OCI-LY1 (cell line): ENCODE results near the gene TBL1Y.

ENCODE experiments used
- H2AFZ ChIP-seq: fragments of 200-600 bp; sonication (generic), shearing (Covaris generic); 2 replicates; pipeline ENCODE4 v1.6.0; 2014; ENCODE audit warnings: antibody characterized with exemption, mild to moderate bottlenecking, low read length
- H3F3A ChIP-seq: fragments of 200-600 bp; sonication (generic), shearing (Covaris generic); 2 replicates; pipeline ENCODE4 v1.6.0; 2014; ENCODE audit warnings: mild to moderate bottlenecking, antibody characterized with exemption, low read length, moderate library complexity; ENCODE audit not compliant: insufficient read depth
- H3K27ac ChIP-seq: fragments of 200-600 bp; sonication (generic); 2 replicates; pipeline ENCODE4 v1.5.1; 2014; ENCODE audit warnings: low read length, mixed run types, mild to moderate bottlenecking, low read depth; ENCODE audit not compliant: poor library complexity, severe bottlenecking
- H3K27me3 ChIP-seq: fragments of 200-600 bp; sonication (generic); 2 replicates; pipeline ENCODE4 v1.6.0; 2014; ENCODE audit warnings: antibody characterized with exemption, mild to moderate bottlenecking, low read length, moderate library complexity; ENCODE audit not compliant: insufficient read depth
- H3K36me3 ChIP-seq: fragments of 200-600 bp; sonication (generic); 2 replicates; pipeline ENCODE4 v1.6.1; 2014; ENCODE audit warnings: mild to moderate bottlenecking, antibody characterized with exemption, low read length, moderate library complexity, mixed read lengths; ENCODE audit not compliant: insufficient read depth
- H3K4me1 ChIP-seq: fragments of 200-600 bp; sonication (generic); 2 replicates; pipeline ENCODE4 v1.5.1; 2014; ENCODE audit warnings: mild to moderate bottlenecking, low read length, moderate library complexity; ENCODE audit not compliant: insufficient read depth, severe bottlenecking
- H3K4me2 ChIP-seq: fragments of 200-600 bp; sonication (generic), shearing (Covaris generic); 2 replicates; pipeline ENCODE4 v1.6.1; 2014; ENCODE audit warnings: low read length
- H3K4me3 ChIP-seq: fragments of 200-600 bp; sonication (generic); 2 replicates; pipeline ENCODE4 v1.5.1; 2014; ENCODE audit warnings: low read length, low read depth, mild to moderate bottlenecking, mixed read lengths; ENCODE audit not compliant: poor library complexity, severe bottlenecking
- H3K79me2 ChIP-seq: fragments of 200-600 bp; shearing (Covaris generic); 2 replicates; pipeline ENCODE4 v1.6.1; 2016; ENCODE audit warnings: mixed run types, low read length, mixed read lengths; ENCODE audit not compliant: insufficient read depth
- H3K9ac ChIP-seq: fragments of 200-600 bp; sonication (generic), shearing (Covaris generic); 2 replicates; pipeline ENCODE4 v1.6.1; 2014; ENCODE audit warnings: mild to moderate bottlenecking, low read length, mixed read lengths
- H3K9me2 ChIP-seq: fragments of 200-600 bp; sonication (generic), shearing (Covaris generic); 2 replicates; pipeline ENCODE4 v1.6.1; 2014; ENCODE audit warnings: low read depth, mild to moderate bottlenecking, low read length, mixed read lengths
- H3K9me3 ChIP-seq: fragments of 200-600 bp; shearing (Covaris generic); 2 replicates; pipeline ENCODE4 v1.6.1; 2014; ENCODE audit warnings: low read length, mixed read lengths
- H4K20me1 ChIP-seq: fragments of 200-600 bp; sonication (generic), shearing (Covaris generic); 2 replicates; pipeline ENCODE4 v1.6.0; 2016; ENCODE audit warnings: mild to moderate bottlenecking, low read length; ENCODE audit not compliant: insufficient read depth
- EZH2 ChIP-seq: fragments of 200-600 bp; sonication (generic), shearing (Covaris generic); IDR thresholded peaks from 2 replicates; pipeline ENCODE4 v1.8.0; 2017; ENCODE audit warnings: borderline replicate concordance, mixed run types, mild to moderate bottlenecking, antibody characterized with exemption, low read length, moderate library complexity, mixed read lengths
- TF ChIP-seq, protein P1 (sequence below): fragments of 200-600 bp; sonication (generic), shearing (Covaris generic); IDR thresholded peaks from 2 replicates; pipeline ENCODE4 v1.5.1; 2017; ENCODE audit warnings: mild to moderate bottlenecking, antibody characterized with exemption, low read length, moderate library complexity, mixed read lengths

The TBL1Y gene

DNA sequence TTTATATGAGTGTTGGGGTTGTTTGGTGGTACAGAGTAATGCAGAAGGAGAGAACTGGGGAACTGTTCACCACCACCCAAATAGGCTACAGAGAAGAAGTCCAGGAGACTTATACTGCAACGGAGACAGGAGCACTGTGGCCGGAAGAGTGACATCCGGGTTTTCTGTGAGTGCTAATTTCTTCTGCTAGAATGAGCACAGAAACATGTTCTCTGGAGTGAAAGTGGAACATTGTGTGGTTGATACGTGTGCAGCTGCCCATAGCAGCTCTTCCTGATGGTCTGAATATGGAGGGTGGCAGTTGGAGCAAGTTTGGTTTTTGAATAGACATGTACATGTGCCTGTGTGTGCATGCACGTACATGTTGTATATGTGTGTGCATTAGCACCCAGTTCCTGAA lies 67.3 kb downstream of the TBL1Y start:
- H3K27me3 ChIP-seq = no peaks in the 10 kb centered on the region
- H3K9me2 ChIP-seq = no peaks in the 10 kb centered on the region
- peaks cover 88% of the 10 kb centered on the region for H3K4me1 ChIP-seq
- H3K79me2 ChIP-seq = no peaks in the 10 kb centered on the region; the same call in 1 of the 2 replicates
- no peaks in the 10 kb centered on the region for H4K20me1 ChIP-seq
- H3F3A ChIP-seq = no peaks in the 10 kb centered on the region
- no peak overlapping the region for H2AFZ ChIP-seq
- H3K9me3 ChIP-seq = no peaks in the 10 kb centered on the region
- H3K4me3 ChIP-seq = peak overlapping the region; percentile 55
- H3K4me2 ChIP-seq = peak overlapping the region; percentile 89
- no peak for TF ChIP-seq EZH2
- TF ChIP-seq, protein P1, sequence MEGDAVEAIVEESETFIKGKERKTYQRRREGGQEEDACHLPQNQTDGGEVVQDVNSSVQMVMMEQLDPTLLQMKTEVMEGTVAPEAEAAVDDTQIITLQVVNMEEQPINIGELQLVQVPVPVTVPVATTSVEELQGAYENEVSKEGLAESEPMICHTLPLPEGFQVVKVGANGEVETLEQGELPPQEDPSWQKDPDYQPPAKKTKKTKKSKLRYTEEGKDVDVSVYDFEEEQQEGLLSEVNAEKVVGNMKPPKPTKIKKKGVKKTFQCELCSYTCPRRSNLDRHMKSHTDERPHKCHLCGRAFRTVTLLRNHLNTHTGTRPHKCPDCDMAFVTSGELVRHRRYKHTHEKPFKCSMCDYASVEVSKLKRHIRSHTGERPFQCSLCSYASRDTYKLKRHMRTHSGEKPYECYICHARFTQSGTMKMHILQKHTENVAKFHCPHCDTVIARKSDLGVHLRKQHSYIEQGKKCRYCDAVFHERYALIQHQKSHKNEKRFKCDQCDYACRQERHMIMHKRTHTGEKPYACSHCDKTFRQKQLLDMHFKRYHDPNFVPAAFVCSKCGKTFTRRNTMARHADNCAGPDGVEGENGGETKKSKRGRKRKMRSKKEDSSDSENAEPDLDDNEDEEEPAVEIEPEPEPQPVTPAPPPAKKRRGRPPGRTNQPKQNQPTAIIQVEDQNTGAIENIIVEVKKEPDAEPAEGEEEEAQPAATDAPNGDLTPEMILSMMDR = no peak
- peaks cover 6% of the 10 kb centered on the region for H3K36me3 ChIP-seq
- H3K27ac ChIP-seq = peak overlapping the region; percentile 97
- peak overlapping the region; percentile 72 for H3K9ac ChIP-seq

DNA sequence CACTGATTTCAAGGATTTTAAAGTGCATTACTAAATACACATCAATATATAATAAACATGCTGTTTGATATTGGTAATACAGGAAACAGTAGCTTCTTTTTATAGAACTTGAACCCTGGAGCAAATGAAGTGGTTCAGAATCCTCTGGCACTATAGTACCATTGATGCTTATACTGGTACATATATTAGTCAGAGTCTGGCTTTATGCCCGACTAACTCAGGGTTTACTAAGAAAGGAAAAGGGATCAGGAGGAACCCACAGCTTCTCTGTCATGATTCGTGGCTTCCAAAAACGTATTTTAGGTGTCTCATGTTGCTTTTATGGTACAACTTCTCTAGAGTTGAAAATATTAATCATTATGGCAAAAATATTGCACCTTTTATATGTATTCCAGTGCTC lies 72.7 kb downstream of the TBL1Y start:
- Histone ChIP-seq H3K27me3 (no peaks in the 10 kb centered on the region), H3F3A (no peaks in the 10 kb centered on the region), H3K36me3 (peaks cover 6% of the 10 kb centered on the region), H3K9me3 (no peaks in the 10 kb centered on the region), H3K27ac (peak overlapping the region; percentile 77), H3K4me1 (peaks cover 74% of the 10 kb centered on the region), H3K4me2 (peak overlapping the region; percentile 49; the same call in 1 of the 2 replicates), H3K4me3 (no peak overlapping the region), H3K79me2 (no peaks in the 10 kb centered on the region; the same call in 1 of the 2 replicates), H3K9me2 (no peaks in the 10 kb centered on the region), H4K20me1 (no peaks in the 10 kb centered on the region), H2AFZ (no peak overlapping the region), H3K9ac (no peak overlapping the region; the same call in 1 of the 2 replicates)
- TF ChIP-seq EZH2 = no peak
- TF ChIP-seq, protein P1 = no peak

DNA sequence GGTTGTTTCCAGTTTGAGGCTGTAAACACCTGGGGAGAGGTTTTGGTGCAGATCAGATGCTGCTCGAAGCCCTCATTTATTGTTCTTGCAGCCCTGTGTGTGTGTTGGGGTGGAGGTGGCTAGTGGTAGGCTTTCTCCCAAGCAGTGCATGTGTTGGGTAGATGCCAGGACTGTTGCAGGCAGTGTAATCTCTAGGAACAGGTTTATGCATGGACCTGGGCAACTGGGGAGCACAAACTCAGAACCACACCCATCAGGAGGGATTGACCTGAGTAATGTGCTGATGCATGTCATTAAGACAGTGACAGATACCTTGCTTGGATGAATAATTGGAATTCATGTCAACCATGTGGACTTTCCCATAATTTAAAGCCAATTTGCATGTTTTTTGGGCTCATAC lies 77.3 kb downstream of the TBL1Y start:
- Histone ChIP-seq H3K9me3 (no peaks in the 10 kb centered on the region), H2AFZ (no peak overlapping the region), H3K79me2 (no peaks in the 10 kb centered on the region), H4K20me1 (no peaks in the 10 kb centered on the region), H3K27me3 (no peaks in the 10 kb centered on the region), H3K36me3 (no peaks in the 10 kb centered on the region), H3K4me3 (no peak overlapping the region), H3K9me2 (no peaks in the 10 kb centered on the region), H3K9ac (no peak overlapping the region), H3K4me1 (peaks cover 65% of the 10 kb centered on the region), H3F3A (no peaks in the 10 kb centered on the region), H3K4me2 (no peak overlapping the region), H3K27ac (no peak overlapping the region)
- TF ChIP-seq, protein P1 = no peak
- TF ChIP-seq EZH2 = no peak
